ENCODE results near the gene MMP10.
"Not testable (repeated sequence)": the region's sequence is repeated elsewhere in the genome, so short reads cannot be mapped to it uniquely, and the experiment has no call there.

MMP10 gene

DNA sequence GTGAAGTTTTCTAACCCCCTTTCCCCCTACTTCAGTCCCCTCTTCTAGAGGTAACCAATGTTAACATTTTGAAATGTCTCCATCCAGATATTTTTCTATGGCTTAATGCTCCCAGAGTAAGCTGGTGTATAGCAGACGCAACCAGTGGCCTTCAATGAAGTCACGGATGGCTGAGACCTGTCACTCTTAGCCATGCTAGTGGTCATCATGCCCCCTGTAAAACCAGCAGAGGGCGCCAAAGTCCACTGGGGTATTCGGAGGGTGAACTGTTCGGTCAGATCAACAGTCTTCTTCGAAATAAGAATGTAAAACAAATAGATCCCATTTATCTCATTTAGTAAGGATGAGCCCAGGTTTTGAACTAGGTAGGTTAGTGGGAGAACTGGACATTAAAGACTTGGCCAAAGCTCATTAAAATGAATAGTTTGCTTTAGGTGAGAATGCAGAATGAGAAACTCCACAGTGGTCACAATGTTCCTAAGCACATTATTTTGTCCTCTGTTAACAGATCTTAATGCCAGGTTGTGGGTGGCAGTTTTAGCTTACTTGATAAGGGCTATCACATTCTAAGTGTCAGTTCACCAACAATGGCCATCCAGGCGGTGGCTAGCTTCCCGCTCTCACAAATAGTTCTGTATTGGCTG, 47.1 kb downstream of the MMP10 start:
- Histone ChIP-seq H3K27ac (no peak overlapping the region), H3K36me3 (replicated peaks) (no peaks in the 10 kb centered on the region), H3K4me3 (ENCODE audit: low read depth, low read length) (no peak overlapping the region), H3K27me3 (replicated peaks) (no peaks in the 10 kb centered on the region)
- peak; percentile 53 for DNase-seq
- in situ Hi-C loops (cut with HindIII; ENCODE audit: low pct_ligation_motif_present, low sequenced_read_pairs): no loop called here
- TF ChIP-seq, protein P1, sequence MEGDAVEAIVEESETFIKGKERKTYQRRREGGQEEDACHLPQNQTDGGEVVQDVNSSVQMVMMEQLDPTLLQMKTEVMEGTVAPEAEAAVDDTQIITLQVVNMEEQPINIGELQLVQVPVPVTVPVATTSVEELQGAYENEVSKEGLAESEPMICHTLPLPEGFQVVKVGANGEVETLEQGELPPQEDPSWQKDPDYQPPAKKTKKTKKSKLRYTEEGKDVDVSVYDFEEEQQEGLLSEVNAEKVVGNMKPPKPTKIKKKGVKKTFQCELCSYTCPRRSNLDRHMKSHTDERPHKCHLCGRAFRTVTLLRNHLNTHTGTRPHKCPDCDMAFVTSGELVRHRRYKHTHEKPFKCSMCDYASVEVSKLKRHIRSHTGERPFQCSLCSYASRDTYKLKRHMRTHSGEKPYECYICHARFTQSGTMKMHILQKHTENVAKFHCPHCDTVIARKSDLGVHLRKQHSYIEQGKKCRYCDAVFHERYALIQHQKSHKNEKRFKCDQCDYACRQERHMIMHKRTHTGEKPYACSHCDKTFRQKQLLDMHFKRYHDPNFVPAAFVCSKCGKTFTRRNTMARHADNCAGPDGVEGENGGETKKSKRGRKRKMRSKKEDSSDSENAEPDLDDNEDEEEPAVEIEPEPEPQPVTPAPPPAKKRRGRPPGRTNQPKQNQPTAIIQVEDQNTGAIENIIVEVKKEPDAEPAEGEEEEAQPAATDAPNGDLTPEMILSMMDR (IDR thresholded peaks at IDR 0.05; ENCODE audit: low read depth, low read length, missing control alignments): peak; percentile 92

- H3K27ac ChIP-seq; H3K36me3 ChIP-seq (replicated peaks); in situ Hi-C loops (cut with HindIII; ENCODE audit: low pct_ligation_motif_present, low sequenced_read_pairs); H3K27me3 ChIP-seq (replicated peaks); DNase-seq; H3K4me3 ChIP-seq (ENCODE audit: low read depth, low read length): not testable (repeated sequence)
Observed at GRCh38 chr11:102730944-102731343, 49.5 kb downstream of the MMP10 start.

DNA sequence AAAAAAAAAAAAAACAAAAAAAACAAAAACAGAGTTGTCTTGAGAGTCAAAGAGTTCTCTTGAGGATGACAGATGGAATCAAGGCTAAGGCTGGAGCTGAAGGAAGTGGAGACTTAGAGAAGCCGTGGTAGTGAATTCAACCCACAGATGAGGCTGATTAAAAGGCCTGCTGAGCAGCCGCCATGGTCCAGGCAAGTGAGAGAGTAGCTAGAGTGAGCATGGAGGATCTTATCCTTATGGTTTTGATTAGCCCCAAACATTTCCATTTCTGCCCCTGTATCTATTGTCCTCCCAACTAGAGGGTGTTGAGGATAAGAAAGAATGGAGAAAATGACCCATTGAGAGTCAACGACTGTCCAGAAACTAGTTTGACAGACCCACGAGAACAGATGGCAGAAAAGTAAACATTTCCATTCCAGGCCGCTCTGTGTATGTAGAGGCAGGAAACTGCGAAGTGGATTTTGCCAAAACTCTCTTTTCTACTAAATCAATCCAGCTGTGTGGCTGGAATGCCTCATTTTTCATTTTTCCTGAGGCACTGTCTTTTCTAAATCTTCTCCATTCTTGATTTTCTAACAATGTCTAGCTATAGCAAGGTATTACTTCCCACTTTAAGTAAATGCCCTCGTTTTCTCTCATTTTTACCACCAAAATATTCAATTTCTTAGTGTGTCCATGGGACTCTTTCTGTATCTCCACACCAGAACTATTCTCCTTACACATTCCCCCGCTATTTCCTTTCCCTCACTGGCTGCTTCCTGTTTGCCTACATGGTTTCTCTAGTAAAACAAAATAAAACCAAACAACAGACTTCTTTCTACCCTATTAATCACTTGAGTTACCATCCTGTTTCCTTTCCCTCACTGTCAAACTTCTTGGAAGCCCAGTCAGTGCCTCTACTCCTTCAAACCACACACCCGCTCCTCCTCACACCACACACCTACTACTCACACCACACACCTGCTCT, 50.3 kb downstream of the MMP10 start:
- Histone ChIP-seq H3K4me3 (ENCODE audit: low read depth, low read length) (no peak overlapping the region), H3K27ac (no peak overlapping the region), H3K27me3 (replicated peaks) (no peaks in the 10 kb centered on the region), H3K36me3 (replicated peaks) (no peaks in the 10 kb centered on the region)
- in situ Hi-C loops (cut with HindIII; ENCODE audit: low pct_ligation_motif_present, low sequenced_read_pairs): no loop called here
- DNase-seq: no peak
- TF ChIP-seq, protein P1 (IDR thresholded peaks at IDR 0.05; ENCODE audit: low read depth, low read length, missing control alignments): no peak

- DNase-seq: peak; percentile 41
- Histone ChIP-seq H3K4me3 (ENCODE audit: low read depth, low read length) (no peak overlapping the region), H3K27me3 (replicated peaks) (no peaks in the 10 kb centered on the region), H3K27ac (no peak overlapping the region), H3K36me3 (replicated peaks) (no peaks in the 10 kb centered on the region)
- TF ChIP-seq, protein P1 (IDR thresholded peaks at IDR 0.05; ENCODE audit: low read depth, low read length, missing control alignments): no peak
- in situ Hi-C loops (cut with HindIII; ENCODE audit: low pct_ligation_motif_present, low sequenced_read_pairs): no loop called here
Observed at GRCh38 chr11:102727890-102728289, 52.5 kb downstream of the MMP10 start.

DNA sequence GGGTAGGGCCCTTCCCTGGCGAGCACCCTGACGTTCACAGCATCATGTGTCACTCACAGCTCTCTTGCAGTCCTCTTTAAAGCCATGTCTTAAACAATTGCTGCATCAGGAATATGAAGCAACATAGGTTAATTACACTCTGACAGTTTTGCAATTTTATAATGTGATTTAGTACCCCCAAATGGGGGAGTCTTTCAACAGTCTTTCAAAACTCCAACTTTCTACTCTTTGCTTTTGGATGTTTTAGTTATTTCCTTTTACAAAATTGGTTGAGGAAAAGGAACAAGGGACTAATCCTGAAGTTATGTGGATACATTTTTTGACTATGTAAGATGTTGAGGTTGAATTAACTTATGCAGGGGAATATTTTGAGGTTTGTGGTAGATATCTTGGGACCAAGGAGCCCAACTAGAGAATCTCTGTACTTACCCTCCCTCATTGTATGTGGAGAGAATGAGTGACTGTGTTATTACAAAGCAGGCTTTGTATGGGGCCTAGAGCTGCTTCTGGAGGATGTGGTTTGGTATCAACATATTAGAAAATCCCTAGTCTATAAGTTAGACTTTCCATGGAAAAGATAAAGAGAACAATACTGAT, 55.4 kb downstream of the MMP10 start, which contains the start of gene MMP8:
MMP8 (minus strand) TSS at position 51 of the 597 bp plus-strand sequence. CDS start 99 bp downstream, outside the sequence.
- Histone ChIP-seq H3K27ac (no peak within 1 kb of the TSS), H3K4me3 (ENCODE audit: low read depth, low read length) (no peak within 1 kb of the TSS), H3K36me3 (replicated peaks) (no peaks in the 10 kb centered on the region), H3K27me3 (replicated peaks) (no peaks in the 10 kb centered on the region)
- in situ Hi-C loops (cut with HindIII; ENCODE audit: low pct_ligation_motif_present, low sequenced_read_pairs): no loop called here
- TF ChIP-seq, protein P1 (IDR thresholded peaks at IDR 0.05; ENCODE audit: low read depth, low read length, missing control alignments): no peak
- peak; percentile 19 for DNase-seq

DNA sequence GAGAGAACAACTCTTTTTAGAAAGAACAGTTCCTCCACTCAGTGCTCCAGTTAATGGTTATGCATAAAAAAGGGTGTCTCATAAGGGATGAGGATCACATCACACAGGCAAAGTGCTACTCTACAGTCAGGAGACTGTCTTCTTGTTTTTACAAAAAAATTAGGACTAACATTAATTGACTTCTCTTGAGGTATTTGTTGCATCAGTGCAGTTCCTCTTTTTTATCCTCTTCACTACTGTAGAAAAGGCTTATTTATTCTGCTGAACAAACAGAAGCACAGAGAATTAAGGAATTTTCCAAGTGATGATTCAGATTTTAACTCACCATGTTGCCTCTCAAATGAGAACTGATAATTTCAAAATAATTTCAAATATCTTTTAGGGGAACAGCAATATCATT, 57.6 kb downstream of the MMP10 start:
- Histone ChIP-seq H3K36me3 (replicated peaks) (no peaks in the 10 kb centered on the region), H3K4me3 (ENCODE audit: low read depth, low read length) (no peak overlapping the region), H3K27me3 (replicated peaks) (no peaks in the 10 kb centered on the region), H3K27ac (no peak overlapping the region)
- TF ChIP-seq, protein P1 (IDR thresholded peaks at IDR 0.05; ENCODE audit: low read depth, low read length, missing control alignments): no peak
- no peak for DNase-seq
- in situ Hi-C loops (cut with HindIII; ENCODE audit: low pct_ligation_motif_present, low sequenced_read_pairs): no loop called here

All from brain microvascular endothelial cell (primary cell).